Effector CD8-positive, alpha-beta T cell (primary cell): ENCODE measurements around the gene SULF2.

Experiments
- DNase-seq: peaks from one replicate; lab custom pipeline; 2025; lab: John Stamatoyannopoulos, UW

The SULF2 gene

DNA sequence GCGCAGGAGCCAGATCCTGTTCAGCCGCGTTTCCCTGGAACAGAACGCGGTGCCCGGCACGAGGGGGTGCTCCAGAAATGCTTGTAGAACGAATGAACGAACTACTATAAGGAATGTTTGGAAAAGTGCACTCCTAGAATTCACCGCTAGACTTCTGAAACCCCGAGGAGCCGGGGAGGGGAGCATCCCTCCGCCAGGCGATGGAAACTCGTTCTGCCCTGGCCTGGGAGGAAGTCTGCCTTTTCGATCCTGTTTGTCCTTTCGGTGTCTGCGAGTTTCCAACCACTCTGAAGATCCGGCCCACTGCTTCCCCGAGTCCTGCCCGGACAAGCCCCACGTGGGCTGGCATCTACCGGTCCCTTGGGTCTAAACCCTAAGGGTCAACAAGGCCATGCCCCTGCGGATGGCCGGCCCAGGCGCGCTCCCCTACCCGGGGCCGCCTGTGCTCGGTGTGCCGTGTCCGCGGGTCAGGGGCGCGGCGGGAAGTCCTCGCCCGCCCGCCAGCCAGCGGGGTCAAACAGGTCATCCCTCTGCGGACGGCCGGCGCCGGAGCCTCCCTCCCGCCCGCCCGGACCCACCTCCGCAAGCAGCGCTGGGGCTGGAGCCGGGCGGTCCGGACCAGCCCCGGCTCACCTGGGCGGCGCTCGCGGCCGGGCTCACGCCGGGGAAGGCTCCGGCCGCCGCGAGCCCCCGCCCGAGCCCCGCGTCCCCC lies 526 bp downstream of the SULF2 start:
- DNase-seq: no peak

- no peak for DNase-seq
These were observed 1.3 kb downstream of the SULF2 start for GRCh38 chr20:47783828-47784598.

DNA sequence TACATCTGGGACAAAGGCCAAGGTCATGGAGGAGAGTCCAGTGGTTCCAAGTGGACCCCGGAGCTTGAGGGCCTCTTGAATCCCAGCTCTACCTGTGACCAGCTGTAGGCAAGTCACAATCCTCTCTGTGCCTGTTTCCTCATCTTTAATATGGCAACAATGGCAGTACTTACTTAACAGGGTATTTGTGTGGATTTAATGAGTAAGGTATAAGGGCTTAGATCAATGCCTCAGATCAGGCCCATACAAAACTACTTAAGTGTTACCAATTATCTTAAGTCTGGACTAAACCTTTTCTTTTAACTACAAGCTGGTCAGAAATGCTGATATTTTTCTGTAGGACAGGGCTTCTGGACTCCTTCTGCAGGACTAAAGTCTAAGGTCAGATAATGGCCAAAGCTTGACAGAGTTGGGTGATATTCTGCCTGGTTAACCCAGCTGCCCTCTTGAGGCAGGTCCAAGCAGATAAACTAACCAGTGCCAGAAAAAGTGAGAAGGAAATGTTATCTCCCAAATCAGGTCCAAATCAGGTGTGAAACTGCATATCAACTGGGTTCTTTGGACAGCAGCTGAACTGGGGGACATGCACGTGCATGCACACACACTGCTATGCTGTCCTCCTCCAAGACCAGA lies 2.2 kb downstream of the SULF2 start:
- no peak for DNase-seq

DNA sequence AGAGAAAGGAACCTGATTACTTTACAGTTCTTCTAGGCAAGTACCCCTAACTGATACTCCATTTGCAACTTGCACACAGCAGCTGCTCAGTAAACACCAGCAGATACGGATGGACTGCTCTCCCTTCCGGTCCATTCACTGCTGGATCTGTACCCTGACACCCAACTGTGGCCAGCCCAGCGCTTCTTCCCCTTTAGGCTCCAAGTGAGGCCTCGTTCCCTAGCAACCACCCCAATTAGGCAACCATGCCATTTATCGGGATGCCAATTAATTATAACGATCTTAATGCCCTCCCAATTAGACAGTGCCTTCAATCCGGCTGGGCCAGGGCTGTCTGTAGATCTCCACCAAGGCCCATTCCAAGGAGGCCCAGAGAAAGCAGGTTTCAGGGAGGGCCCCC lies 3.2 kb downstream of the SULF2 start:
- no peak for DNase-seq

GRCh38 chr20:47781632-47782031 lies 3.6 kb downstream of the SULF2 start:
- no peak for DNase-seq

- DNase-seq: no peak
These were observed 4.4 kb downstream of the SULF2 start for GRCh38 chr20:47780720-47781389.

DNA sequence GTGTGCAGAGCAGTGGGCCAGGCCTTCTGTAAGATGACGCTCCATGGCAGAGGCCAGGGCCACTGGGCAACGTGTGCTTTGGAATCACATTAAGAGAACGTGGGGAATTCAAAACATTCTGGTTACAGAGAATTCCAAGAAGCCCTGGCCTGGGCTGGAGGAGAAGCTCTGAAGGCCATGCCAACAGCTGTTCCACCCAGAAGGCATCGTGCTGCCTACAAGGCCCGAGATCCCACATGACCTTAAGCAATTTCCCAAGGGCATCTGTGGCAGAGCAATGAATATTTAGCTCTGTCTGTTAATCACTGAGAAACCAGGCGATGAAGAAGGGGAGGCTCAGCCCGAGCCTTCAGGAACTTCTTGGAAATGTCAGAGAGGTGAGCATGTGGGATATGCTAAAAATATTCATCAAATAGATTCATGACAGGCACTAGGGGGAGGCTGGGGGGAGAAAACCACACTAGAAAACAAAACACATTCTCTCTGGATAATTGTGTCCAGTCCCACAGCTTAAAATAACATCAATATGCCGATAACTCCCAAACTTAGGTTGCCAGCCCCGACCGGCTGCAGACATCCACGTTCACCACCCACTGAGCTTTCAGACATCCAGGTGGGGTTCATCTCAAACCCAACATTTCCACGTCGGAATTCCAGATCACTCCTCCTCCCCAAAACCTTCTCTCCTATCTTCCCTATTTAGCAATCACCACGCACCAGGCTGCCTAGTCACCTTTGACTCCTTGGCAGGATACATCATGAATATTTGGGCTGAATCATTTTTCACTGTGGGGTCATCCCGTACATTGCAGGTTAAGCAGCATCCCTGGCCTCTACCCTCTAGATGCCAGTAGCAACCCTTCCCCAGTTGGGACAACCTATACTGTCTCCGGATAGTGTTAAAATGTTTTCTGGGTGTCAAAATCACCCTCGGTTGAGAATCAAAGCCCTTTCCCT lies 6.6 kb downstream of the SULF2 start:
- no peak for DNase-seq

DNA sequence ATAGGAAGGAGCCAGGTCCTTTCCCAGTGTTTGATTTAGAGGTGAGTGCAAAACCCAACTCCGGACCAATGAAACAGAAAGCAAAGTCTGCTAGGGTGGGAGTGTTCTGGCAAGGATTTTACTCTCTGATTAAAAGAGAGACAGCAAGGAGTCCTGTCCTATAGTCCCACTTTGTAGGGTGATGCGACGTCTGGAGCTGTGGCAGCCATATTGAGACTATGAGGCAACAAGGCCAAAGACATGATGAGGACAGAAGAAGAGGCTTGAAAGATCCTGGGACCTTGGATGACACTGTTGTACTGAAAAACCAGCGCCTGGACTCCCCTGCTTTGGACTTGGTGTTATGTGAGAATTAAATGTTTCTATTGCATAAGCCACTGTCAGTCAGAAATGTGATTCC lies 8.1 kb downstream of the SULF2 start:
- DNase-seq: no peak

GRCh38 chr20:47776639-47777038 lies 8.6 kb downstream of the SULF2 start:
- DNase-seq: no peak

DNA sequence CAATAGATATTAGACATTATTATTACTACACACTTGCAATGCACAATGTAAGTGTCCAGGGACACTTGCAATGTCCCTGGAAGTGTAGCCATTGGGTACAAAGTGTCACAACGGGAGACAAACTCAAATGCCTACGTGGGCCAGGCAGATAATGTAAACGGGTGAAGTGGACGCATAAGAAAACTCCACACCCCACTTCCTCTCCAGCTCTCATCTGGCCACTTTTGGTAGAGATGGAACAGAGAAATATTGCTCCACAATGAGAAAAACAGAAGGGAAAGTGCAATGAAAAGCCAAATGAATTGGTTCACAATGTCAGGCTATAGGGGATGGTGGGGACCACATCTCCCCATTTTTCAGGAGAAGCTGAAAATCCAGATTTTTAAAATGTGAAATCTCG lies 9.4 kb downstream of the SULF2 start:
- DNase-seq: no peak

DNA sequence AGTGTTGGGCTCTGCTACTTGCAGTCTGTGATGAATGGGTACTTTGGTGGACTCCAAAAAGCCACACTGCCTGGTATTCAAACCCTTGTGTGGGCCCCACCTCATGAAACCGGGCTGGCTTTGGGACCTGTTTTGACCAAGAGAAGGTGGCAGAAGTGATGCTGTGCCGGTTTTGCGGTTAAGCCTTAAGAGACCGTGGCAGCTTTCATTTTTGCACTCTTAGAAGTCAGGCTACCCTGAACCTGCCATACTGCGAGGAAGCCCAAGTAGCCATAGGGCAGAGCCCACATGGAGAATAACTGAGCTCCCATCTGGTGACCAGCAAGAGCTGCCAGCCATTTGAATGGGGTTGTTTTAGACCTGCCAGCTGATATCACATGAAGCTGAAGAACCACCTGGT lies 10.2 kb downstream of the SULF2 start:
- DNase-seq: no peak

DNA sequence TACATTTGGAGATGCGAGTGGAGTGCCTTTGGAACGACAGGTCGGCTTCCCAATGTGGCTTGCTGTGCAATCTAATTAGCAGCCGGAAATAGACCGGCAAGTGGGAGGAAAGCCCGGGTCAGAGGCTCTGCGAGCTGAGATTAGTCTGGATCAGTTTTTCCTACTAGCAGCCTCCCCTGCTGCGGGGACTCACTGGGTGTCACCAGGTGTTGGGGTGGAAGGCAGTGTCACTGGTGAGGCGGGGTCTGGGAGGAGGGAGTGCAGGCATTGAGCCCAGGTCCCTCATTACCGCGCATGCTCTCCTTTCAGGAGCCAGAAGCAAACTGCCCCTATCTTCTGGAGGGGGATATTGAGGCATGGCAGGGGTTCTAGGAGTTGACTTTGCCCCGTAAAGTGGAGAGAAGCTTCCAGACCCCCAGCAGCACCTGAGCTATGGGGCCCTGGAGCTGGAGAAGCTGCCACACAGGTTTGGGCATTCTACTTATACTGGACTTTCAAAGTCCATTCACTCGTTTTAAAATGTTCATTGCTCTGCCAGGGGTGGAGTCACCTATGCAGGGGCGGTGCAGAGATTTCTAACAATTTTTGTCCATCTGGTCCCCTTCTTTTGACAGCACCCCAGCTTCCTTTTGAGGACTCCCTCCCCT lies 11.0 kb downstream of the SULF2 start:
- DNase-seq: no peak

GRCh38 chr20:47773371-47773786 lies 11.9 kb downstream of the SULF2 start:
- no peak for DNase-seq

DNA sequence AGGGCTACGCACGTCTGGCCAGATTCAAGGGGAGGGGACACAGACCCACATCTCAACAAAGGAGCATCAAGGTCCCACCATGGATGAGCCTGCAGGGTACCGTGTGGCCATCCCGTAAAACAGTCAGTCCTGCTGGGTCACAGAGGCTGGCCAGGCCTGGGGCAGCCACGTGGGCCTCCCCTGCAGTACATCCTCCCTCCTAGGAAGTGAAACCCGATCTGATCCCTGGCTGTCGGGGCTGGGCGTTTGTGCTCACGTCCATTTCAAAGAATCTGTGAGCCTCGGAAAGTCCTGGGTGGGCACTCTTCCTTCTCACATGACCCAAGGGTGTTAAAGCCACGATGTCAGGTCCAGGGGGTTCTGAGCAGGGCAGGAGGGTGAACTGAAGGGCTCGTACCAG lies 14.3 kb downstream of the SULF2 start:
- no peak for DNase-seq

DNA sequence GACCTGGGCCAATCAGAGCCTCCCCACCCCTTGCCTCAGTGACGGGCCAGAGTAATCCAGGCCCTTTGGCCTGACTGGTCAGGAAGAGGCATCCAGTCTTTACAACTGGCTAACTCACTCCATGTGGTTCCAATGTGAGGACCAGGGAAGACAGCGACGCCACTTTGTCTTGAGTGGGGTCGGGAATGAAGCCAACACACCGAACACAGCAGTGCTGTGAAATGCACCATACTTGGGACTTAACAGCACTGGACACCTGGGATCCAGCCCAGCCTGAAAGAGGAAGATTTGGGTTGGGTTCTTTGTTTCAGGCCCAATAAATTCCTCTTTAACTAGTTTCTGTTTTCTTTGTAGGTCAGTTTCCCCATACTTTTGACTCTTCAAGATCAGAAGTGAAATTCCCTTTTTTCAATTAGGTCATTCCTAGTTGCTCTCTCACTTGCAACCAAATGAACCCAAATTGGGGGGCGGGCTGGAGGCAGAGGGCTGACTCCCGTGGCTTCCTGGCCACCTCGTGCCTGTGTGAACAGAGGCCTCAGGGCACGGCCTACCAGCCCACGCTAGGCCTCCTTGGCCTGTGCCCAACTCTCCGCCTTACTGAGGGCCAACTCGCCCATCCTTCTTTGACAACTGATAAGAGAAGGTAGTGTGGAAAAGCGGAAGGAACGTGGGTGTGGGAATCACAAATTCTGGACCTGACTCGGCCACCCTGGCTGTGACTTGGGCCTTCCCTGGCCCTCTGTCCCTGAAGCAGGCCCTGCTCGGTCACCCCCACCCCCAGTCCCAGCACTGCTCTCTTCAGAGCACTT lies 17.1 kb downstream of the SULF2 start:
- DNase-seq: no peak

GRCh38 chr20:47765691-47766594 lies 19.3 kb downstream of the SULF2 start:
- DNase-seq: no peak

- DNase-seq: no peak
These were observed 20.0 kb downstream of the SULF2 start for GRCh38 chr20:47765271-47765670.

GRCh38 chr20:47764154-47764733 lies 21.0 kb downstream of the SULF2 start:
- no peak for DNase-seq
